Activated T-helper 1 cell treated with anti-CD3 and anti-CD28 coated beads, Interleukin-12 subunit alpha, Interleukin-12 subunit beta, Interleukin-2, Interleukin-4 antibody, amounts not matched to agents 30 ng/mL and 10 ng/mL and 1 ng/mL, durations not matched to agents 14 hours and 24 hours and 36 hours (primary cell): ENCODE results near the gene GTF2A2. TPM values are rescaled to one million over a fixed set of nuclear protein-coding genes. Genes with fewer than 3 reads are reported as not detected.
"Not testable (repeated sequence)": the region's sequence is repeated elsewhere in the genome, so short reads cannot be mapped to it uniquely, and the experiment has no call there.

Experiments
- DNase-seq: peaks from one replicate; pipeline ENCODE4 v3.0.0; 2021; ENCODE audit warnings: low spot score
- H3K27ac Mint-ChIP-seq: one replicate; pipeline ENCODE4 v1.8.0; 2021; ENCODE audit warnings: mild to moderate bottlenecking, mixed read lengths
- H3K27me3 Mint-ChIP-seq: one replicate; pipeline ENCODE4 v1.8.0; 2022; ENCODE audit warnings: mild to moderate bottlenecking, moderate library complexity, mixed read lengths; ENCODE audit not compliant: insufficient read depth
- H3K36me3 Mint-ChIP-seq: one replicate; pipeline ENCODE4 v1.8.0; 2021; ENCODE audit warnings: low read depth, mixed read lengths
- H3K4me1 Mint-ChIP-seq: one replicate; pipeline ENCODE4 v1.8.0; 2021; ENCODE audit warnings: low read depth, mixed read lengths
- H3K4me3 Mint-ChIP-seq: one replicate; pipeline ENCODE4 v1.8.0; 2021; ENCODE audit warnings: mild to moderate bottlenecking, moderate library complexity, mixed read lengths
- H3K9me3 Mint-ChIP-seq: one replicate; pipeline ENCODE4 v1.8.0; 2021; ENCODE audit warnings: mixed read lengths
- intact Hi-C: fragments of 100-400 bp; cut with micrococcal nuclease; formaldehyde crosslinking; loops from one replicate; pipeline ENCODE4 v1.15.1; 2024
- total RNA-seq: library from RNA; stranded (reverse); gene quantifications from 2 replicates; pipeline ENCODE4 v1.2.3, GENCODE V29; 2022

The GTF2A2 gene
- total RNA-seq, result 189 and 197 TPM in 2 replicates

DNA sequence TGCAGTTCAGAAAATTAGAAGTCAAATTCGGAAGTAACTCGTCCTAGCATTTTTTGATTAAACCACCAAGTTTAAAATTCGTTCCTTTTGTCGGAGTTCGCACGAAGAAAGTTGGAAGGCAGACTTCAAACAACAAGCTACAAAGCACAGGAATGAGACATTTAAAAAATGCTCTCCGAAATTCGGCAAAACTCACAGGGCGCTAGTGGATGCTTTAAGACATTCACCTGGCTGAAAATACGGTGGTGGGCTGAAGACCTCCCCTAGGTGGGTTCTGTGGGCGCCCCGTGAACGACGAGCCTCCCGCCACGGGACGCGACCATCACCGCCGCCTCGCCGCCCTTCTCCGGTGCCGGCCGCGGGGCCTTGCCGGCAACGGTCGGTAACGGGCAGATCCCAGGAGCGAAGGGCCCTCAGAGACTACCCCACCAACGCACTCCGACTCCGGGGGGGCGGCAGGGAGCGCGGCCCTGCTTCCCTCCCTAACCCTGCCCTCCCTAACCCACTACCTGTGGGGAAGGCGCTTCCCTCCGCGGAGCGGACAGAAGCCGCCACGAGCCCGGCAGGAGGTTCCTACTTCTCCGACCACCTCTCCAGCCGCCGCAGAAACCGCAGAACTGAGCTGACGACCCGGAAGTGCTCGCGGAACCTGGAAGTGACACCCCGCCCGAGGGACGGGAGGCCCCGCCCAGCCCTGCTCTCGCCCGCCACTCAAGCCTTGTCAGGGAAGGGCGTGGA lies at the start of gene GTF2A2:
TSS of gene GTF2A2 (minus strand) at position 619 of the 738 bp plus-strand sequence. CDS start 5,238 bp downstream, outside the sequence.
- Mint-ChIP-seq H3K36me3 (peaks cover 28% of the 10 kb centered on the region), H3K27me3 (no peaks in the 10 kb centered on the region), H3K4me3 (no peak within 1 kb of the TSS), H3K9me3 (no peaks in the 10 kb centered on the region), H3K4me1 (no peaks in the 10 kb centered on the region), H3K27ac (peak within 1 kb of the TSS; percentile 79)
- peak; percentile 93 for DNase-seq
- intact Hi-C loops, result loop anchor here (1.0 to 2.0 kb wide), 4 partner anchors 31 to 724 kb away; partner anchors contain the start of genes CCNB2, RNF111 and SLTM

DNA sequence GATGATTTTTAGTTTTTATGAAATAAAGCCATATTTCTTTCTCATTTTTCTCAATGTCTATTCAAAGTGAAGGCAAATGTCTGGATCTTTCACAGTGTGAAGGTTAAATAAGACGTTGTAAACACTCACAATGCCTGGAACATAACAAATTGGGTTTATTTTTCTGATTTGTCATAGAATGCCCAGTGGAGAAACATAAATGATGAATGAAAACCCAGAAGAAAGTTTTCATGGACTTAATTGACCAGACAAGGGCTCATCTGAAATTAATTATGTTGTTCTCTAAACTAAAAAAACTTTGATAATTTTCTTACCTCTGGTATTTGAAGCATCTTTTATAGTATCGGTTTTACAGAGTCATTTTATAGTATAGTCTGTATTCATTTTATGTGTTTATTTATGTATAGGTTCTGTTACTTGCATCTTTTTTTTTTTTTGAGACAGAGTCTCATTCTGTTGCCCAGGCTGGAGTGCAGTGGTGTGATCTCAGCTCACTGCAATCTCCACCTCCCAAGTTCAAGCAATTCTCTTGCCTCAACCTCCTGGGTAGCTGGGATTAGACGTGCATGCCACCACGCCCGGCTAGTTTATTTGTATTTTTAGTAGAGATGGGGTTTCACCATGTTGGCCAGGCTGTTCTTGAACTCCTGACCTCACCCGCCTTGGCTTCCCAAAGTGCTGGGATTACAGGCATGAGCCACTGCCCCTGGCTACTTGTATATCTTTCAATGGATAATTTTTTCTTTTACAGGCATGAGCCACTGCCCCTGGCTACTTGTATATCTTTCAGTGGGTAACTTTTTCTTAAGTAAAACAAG lies 46.9 kb upstream of the GTF2A2 start:
- no peaks in the 10 kb centered on the region for H3K9me3 Mint-ChIP-seq
- no peaks in the 10 kb centered on the region for H3K4me1 Mint-ChIP-seq
- no peak overlapping the region for H3K4me3 Mint-ChIP-seq
- H3K27me3 Mint-ChIP-seq, result peaks cover 34% of the 10 kb centered on the region
- intact Hi-C loops, result no loop called here
- no peak overlapping the region for H3K27ac Mint-ChIP-seq
- no peak for DNase-seq
- no peaks in the 10 kb centered on the region for H3K36me3 Mint-ChIP-seq

GRCh38 chr15:59702351-59702750 lies 45.0 kb upstream of the GTF2A2 start:
- Mint-ChIP-seq H3K36me3 (no peaks in the 10 kb centered on the region), H3K4me1 (no peaks in the 10 kb centered on the region), H3K27ac (no peak overlapping the region), H3K27me3 (peaks cover 36% of the 10 kb centered on the region), H3K4me3 (no peak overlapping the region), H3K9me3 (no peaks in the 10 kb centered on the region)
- intact Hi-C loops, result no loop called here
- no peak for DNase-seq

GRCh38 chr15:59701880-59702279 lies 44.6 kb upstream of the GTF2A2 start:
- intact Hi-C loops, result no loop called here
- no peak overlapping the region for H3K4me3 Mint-ChIP-seq

GRCh38 chr15:59699810-59700431 lies 42.6 kb upstream of the GTF2A2 start:
- H3K4me1 Mint-ChIP-seq, result no peaks in the 10 kb centered on the region
- intact Hi-C loops, result no loop called here
- no peaks in the 10 kb centered on the region for H3K9me3 Mint-ChIP-seq
- no peaks in the 10 kb centered on the region for H3K36me3 Mint-ChIP-seq
- no peak overlapping the region for H3K27ac Mint-ChIP-seq
- no peak overlapping the region for H3K4me3 Mint-ChIP-seq
- no peak for DNase-seq
- peaks cover 31% of the 10 kb centered on the region for H3K27me3 Mint-ChIP-seq

More at GRCh38 chr15:59701880-59702279, 44.6 kb upstream of the GTF2A2 start:
- Mint-ChIP-seq H3K36me3 (no peaks in the 10 kb centered on the region), H3K4me1 (no peaks in the 10 kb centered on the region), H3K9me3 (no peaks in the 10 kb centered on the region), H3K27me3 (peaks cover 34% of the 10 kb centered on the region), H3K27ac (no peak overlapping the region)
- DNase-seq, result no peak

- peaks cover 20% of the 10 kb centered on the region for H3K27me3 Mint-ChIP-seq
- H3K4me1 Mint-ChIP-seq, H3K9me3 Mint-ChIP-seq, H3K4me3 Mint-ChIP-seq, H3K36me3 Mint-ChIP-seq, DNase-seq, H3K27ac Mint-ChIP-seq, intact Hi-C loops: not testable (repeated sequence)
Observed at GRCh38 chr15:59698065-59698464, 40.8 kb upstream of the GTF2A2 start.

GRCh38 chr15:59696332-59696731 lies 39.0 kb upstream of the GTF2A2 start:
- Mint-ChIP-seq H3K27me3 (peaks cover 10% of the 10 kb centered on the region), H3K27ac (no peak overlapping the region), H3K36me3 (no peaks in the 10 kb centered on the region), H3K4me3 (no peak overlapping the region), H3K4me1 (no peaks in the 10 kb centered on the region), H3K9me3 (no peaks in the 10 kb centered on the region)
- DNase-seq, result no peak
- intact Hi-C loops, result no loop called here

GRCh38 chr15:59694779-59695178 lies 37.5 kb upstream of the GTF2A2 start:
- H3K36me3 Mint-ChIP-seq, result no peaks in the 10 kb centered on the region
- DNase-seq, result no peak
- peaks cover 8% of the 10 kb centered on the region for H3K4me1 Mint-ChIP-seq
- H3K9me3 Mint-ChIP-seq, result no peaks in the 10 kb centered on the region
- H3K27me3 Mint-ChIP-seq, result peaks cover 3% of the 10 kb centered on the region
- H3K4me3 Mint-ChIP-seq, result no peak overlapping the region
- H3K27ac Mint-ChIP-seq, result no peak overlapping the region
- intact Hi-C loops, result loop anchor here (5.0 kb wide), 1 partner anchor 433 kb away; no protein-coding TSS in a partner anchor

- H3K27ac Mint-ChIP-seq, result peak overlapping the region; percentile 65
- peaks cover 8% of the 10 kb centered on the region for H3K36me3 Mint-ChIP-seq
- no peaks in the 10 kb centered on the region for H3K27me3 Mint-ChIP-seq
- H3K4me1 Mint-ChIP-seq, result peaks cover 26% of the 10 kb centered on the region
- intact Hi-C loops, result loop anchor here (1.0 to 5.0 kb wide), 3 partner anchors 436 to 635 kb away; no protein-coding TSS in a partner anchor
- H3K9me3 Mint-ChIP-seq, result no peaks in the 10 kb centered on the region
- peak overlapping the region; percentile 72 for H3K4me3 Mint-ChIP-seq
- no peak for DNase-seq
Observed at GRCh38 chr15:59691194-59691805, 34.0 kb upstream of the GTF2A2 start.

DNA sequence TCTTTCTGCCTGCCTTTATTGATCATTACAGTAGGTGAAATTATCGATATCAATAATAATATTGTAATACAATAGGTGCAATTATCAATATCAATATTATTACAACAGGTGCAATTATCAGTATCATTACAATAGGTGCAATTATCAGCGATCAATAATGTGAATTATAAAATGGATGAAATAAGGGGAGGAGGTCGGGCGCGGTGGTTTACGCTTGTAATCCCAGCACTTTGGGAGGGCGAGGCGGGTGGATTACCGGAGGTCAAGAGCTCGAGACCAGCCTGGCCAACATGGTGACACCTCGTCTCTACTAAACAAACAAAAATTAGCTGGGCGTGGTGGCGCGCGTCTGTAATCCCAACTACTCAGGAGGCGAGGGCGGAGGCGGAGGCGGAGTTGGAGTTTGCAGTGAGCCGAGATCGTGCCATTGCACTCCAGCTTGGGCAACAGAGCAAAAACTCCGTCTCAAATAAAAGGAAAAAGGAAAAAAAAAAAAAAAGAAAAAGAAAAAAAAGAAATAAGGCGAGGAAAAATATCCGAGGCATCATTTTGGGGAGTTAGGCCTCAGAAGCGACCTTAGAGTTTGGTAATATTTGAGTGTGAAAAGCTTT lies 32.4 kb upstream of the GTF2A2 start:
- peak; percentile 71 for DNase-seq
- Mint-ChIP-seq H3K27ac (peak overlapping the region; percentile 91), H3K27me3 (no peaks in the 10 kb centered on the region), H3K9me3 (no peaks in the 10 kb centered on the region), H3K4me1 (peaks cover 37% of the 10 kb centered on the region), H3K4me3 (peak overlapping the region; percentile 90), H3K36me3 (peaks cover 16% of the 10 kb centered on the region)
- intact Hi-C loops, result loop anchor here (1.0 to 10.0 kb wide), 12 partner anchors 157 to 937 kb away; partner anchors contain the start of genes ANXA2, CCNB2, ICE2 and RNF111

DNA sequence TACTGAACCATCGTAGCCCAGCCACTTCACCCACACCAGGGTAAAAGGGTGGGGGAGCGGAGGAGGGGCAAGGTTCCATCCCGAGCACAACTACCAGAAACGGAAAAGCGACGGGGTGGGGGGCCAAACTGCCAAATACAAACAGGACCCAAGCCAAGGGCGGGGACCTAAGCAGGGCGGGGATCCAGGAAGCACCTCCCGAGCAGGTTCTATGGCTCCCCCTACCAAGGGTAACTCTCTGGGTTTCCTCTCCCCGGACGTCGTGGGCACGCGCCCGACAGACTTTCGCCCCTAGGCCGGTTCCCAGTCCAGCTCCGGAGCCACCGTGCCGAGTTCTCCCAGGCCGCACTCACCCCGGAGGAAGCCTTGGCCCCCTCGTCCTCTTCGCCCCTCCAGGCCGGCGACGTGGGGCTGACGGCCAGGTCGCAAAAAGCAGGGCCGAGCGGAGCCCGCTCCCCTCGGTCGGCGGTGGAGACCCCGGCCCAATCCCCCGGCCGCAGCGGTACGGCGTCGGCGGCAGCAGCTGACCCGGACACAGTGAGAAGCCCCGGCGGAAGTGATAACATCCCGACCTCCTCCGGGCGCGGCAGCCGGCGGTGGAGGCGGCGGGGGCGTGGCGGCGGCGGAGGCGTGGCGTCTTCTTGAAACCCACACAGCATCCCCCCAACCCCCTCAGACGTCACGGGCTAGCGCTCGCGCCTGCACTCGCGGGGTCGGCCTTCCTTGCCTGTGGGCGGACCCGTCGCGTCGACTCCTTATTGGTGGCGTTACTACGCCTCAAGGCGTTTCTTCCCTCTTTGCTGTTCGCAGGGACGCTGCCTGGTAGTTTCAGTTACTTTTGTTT lies 31.7 kb upstream of the GTF2A2 start, which contains the start of gene BNIP2:
TSS of gene BNIP2 (minus strand) at position 539 of the 844 bp plus-strand sequence. CDS start 6,863 bp downstream, outside the sequence.
- peak within 1 kb of the TSS; percentile 90 for H3K4me3 Mint-ChIP-seq

More for the DNA sequence above, 31.7 kb upstream of the GTF2A2 start, which contains the start of gene BNIP2:
- H3K9me3 Mint-ChIP-seq, result no peaks in the 10 kb centered on the region
- peak within 1 kb of the TSS; percentile 91 for H3K27ac Mint-ChIP-seq
- H3K27me3 Mint-ChIP-seq, result no peaks in the 10 kb centered on the region
- peaks cover 17% of the 10 kb centered on the region for H3K36me3 Mint-ChIP-seq
- peaks cover 41% of the 10 kb centered on the region for H3K4me1 Mint-ChIP-seq
- intact Hi-C loops, result loop anchor here (1.0 to 10.0 kb wide), 12 partner anchors 32 to 937 kb away; partner anchors contain the start of genes ANXA2, CCNB2, GTF2A2 and ICE2
- peak; percentile 99 for DNase-seq
